Activated CD8-positive, alpha-beta memory T cell treated with anti-CD3 and anti-CD28 coated beads, Interleukin-2, amount 50 U/mL, for 48 hours (primary cell): ENCODE data around the gene BUD13.
"Not testable (repeated sequence)": the region's sequence is repeated elsewhere in the genome, so short reads cannot be mapped to it uniquely, and the experiment has no call there.

Source experiments
- DNase-seq: peaks from one replicate; pipeline ENCODE4 v3.0.0-alpha.2; 2020

BUD13 gene

GRCh38 chr11:116792144-116792868 is 19.5 kb upstream of the BUD13 start:
- DNase-seq = no peak

- DNase-seq = no peak
These were observed 19.0 kb upstream of the BUD13 start, which contains the start of gene APOA5 for GRCh38 chr11:116791813-116792143. TSS of gene APOA5 (minus strand) at chr11:116791879. CDS start at chr11:116791860, 19 bp downstream.

- DNase-seq = peak; percentile 93
These were observed 18.4 kb upstream of the BUD13 start for GRCh38 chr11:116791002-116791812.

GRCh38 chr11:116790167-116791001 is 17.6 kb upstream of the BUD13 start:
- no peak for DNase-seq

- DNase-seq = no peak
These were observed 16.2 kb upstream of the BUD13 start for GRCh38 chr11:116788975-116789374.

GRCh38 chr11:116788534-116788933 is 15.7 kb upstream of the BUD13 start:
- no peak for DNase-seq

GRCh38 chr11:116787786-116788486 is 15.1 kb upstream of the BUD13 start, which contains the start of gene ZPR1:
TSS of gene ZPR1 (minus strand) at chr11:116788023. CDS start at chr11:116787990, 33 bp downstream.
- DNase-seq = peak; percentile 91

GRCh38 chr11:116787436-116787785 is 14.6 kb upstream of the BUD13 start:
- DNase-seq = no peak

GRCh38 chr11:116786966-116787365 is 14.2 kb upstream of the BUD13 start:
- no peak for DNase-seq

GRCh38 chr11:116786326-116786725 is 13.5 kb upstream of the BUD13 start:
- DNase-seq = no peak

GRCh38 chr11:116782728-116783127 is 9.9 kb upstream of the BUD13 start:
- DNase-seq = no peak

GRCh38 chr11:116778556-116778955 is 5.8 kb upstream of the BUD13 start:
- no peak for DNase-seq

GRCh38 chr11:116777056-116777455 is 4.3 kb upstream of the BUD13 start:
- no peak for DNase-seq

GRCh38 chr11:116776522-116776984 is 3.8 kb upstream of the BUD13 start:
- DNase-seq = no peak

GRCh38 chr11:116775975-116776374 is 3.2 kb upstream of the BUD13 start:
- no peak for DNase-seq

- no peak for DNase-seq
These were observed 1.9 kb upstream of the BUD13 start for GRCh38 chr11:116774661-116775060.

GRCh38 chr11:116773203-116774097 is 663 bp upstream of the BUD13 start:
- no peak for DNase-seq

GRCh38 chr11:116771935-116772334 is 852 bp downstream of the BUD13 start:
- DNase-seq = no peak

- no peak for DNase-seq
These were observed 10.7 kb downstream of the BUD13 start for GRCh38 chr11:116762132-116762531.

GRCh38 chr11:116756044-116756443 is 16.7 kb downstream of the BUD13 start:
- DNase-seq = not testable (repeated sequence)

GRCh38 chr11:116750070-116750718 is 22.6 kb downstream of the BUD13 start:
- DNase-seq = no peak
